GM18873 (cell line): ENCODE data around the gene BARHL2.

Experiments
- ATAC-seq: cut with Tn5 transposase; IDR thresholded peaks from one replicate; pipeline ENCODE4 v1.9.1; 2021; ENCODE audit warnings: mild to moderate bottlenecking, moderate library complexity, moderate number of reproducible peaks; ENCODE audit not compliant: unreplicated experiment, low FRiP score

BARHL2 gene

DNA sequence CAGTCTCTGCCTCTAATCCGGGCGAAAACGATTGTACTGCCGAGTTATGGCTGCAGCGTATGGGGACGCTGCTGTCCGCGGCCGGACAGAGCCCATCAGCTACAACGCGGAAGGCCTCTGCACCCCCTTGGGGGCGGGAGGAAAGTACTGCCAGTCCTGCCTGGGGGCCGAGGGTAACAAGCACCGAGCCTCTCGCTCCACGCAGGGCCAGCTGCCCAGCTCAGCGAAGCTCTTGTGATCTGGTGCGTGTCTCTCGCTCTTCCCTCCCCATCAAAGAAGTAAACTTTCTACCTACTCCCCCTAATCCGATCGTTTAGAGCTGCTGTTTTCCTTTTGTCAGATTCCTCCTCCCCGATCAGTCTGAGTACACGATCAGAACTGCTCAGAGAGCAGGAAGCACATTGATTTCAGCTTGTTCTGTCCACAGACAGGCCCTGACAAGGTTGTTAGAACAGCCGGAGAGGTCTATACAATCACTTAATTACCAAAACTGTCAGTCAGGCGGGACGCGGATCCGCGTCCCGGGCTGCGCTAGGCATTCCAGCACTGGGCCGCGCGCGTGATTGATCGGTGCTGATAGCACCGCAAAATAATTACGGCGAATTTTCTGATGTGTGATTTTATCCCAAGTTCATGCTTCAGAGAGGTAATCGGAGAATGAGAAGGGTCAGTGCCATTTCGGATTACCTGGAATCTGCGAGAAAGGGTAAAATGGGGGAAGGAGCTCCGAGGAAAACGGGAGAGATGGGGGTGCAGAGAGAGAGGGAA, 8.7 kb upstream of the BARHL2 start:
- ATAC-seq, result no peak

DNA sequence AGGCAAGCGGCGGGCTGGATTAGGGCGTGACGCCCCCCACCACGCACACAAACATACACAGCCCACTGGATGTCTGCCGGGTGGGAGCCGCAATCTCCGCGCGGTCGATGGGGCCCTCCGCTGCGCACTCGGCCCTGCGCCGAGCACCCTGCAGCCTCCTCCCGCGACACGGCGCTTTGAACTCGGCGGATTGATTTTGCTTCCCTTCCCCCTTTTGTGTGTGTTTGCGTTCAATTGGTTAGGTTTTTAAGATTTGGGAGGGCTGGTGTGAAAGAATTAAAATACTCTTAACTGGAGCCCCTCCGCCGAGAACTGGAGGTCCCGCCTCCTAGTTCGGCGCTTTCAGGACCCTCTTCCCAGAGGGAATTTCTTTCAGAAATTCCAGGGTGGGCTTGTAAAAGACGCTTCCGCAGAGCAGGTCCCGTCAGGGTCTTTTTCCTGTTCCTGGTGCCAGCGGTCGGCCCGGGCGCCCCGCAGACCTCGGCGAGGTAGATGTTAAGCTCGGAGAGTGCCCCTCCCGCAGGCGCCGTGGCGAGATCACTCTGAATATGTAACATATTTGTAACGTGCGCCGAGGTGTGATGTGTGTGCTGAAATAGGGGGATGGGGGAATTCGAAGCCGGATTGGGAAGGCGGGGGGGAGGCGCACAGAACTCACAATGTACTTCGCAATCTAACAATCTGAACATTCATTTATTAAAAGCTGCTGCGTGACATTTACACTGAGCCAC, 8.0 kb upstream of the BARHL2 start:
- ATAC-seq, result no peak

DNA sequence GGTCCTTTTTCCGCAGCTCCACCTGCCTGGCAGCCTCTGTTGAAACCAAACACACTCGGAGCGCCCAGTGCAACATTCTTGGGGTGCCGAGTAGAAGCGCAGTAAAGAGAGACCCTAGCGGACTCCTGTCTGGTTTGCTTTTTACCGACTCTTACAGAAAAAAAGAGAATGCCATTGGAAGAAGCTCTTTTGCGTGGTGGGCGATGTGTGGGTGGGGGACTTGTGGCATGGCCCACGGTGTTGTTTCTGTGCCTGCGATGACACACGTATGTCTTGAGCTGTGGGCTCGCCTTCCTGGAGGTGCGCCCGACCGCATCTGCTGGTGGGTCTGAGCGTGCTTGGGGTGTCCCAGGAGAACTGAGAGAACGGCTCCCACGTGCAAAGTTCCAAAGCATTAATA, 7.3 kb upstream of the BARHL2 start:
- no peak for ATAC-seq

DNA sequence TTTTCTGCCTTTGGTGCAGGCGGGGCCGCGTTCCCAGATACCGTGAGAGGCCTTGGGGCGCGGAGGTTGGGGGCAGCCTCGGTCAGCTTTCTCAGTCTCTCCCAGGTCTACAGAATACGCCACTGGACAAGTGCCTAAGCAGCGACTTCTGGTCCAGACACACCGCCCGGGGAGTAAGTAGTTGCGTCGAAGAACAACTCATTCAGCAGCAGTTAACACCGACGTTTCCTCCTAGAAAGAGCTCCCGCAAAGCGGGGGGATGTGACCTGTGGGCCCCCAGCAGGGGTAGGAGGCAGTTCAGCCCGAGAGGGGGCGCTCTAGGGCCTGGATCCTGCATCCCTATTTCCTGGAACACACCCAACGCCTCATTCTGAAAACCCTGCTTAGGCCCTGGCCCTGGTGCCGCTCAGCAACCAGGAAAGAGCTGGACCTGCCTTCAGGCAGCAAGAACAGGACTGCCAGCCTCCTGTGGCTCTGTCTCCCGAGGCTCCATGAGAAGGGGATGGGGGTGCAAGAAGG, 6.5 kb upstream of the BARHL2 start:
- no peak for ATAC-seq

DNA sequence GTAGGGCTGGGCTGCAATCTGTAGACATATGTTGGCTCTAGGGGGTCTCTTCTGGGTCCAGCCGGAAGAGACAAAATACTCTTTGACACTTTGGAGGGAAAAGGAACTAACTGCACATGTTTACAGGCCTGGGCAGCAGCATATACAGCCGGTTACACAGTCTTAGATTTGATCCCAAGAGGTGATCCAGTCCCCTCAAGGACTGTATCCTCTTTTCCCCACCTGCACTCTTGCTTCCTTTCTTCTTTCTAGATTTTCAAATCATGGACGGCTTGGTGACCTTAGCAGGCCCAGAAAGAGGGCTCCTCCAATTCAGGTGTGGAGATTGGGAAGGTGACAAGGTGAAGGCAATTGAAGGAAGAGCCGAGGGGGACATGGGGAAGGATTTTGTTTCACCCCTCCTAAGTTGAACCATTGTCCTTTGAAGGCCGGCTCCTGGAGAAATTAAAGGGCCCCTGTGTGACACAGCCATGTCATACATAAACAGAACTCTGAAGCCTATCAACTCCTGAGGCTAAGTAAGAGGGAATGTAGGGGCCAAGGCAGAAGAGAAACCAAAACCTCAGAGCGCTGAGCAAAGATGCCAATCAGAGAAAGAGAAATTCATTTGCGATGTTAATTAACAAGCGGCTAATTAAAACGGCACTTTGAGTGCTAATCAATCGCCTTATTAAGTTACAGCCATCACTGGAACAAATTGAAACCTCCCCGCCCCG, 5.9 kb upstream of the BARHL2 start:
- ATAC-seq, result no peak

DNA sequence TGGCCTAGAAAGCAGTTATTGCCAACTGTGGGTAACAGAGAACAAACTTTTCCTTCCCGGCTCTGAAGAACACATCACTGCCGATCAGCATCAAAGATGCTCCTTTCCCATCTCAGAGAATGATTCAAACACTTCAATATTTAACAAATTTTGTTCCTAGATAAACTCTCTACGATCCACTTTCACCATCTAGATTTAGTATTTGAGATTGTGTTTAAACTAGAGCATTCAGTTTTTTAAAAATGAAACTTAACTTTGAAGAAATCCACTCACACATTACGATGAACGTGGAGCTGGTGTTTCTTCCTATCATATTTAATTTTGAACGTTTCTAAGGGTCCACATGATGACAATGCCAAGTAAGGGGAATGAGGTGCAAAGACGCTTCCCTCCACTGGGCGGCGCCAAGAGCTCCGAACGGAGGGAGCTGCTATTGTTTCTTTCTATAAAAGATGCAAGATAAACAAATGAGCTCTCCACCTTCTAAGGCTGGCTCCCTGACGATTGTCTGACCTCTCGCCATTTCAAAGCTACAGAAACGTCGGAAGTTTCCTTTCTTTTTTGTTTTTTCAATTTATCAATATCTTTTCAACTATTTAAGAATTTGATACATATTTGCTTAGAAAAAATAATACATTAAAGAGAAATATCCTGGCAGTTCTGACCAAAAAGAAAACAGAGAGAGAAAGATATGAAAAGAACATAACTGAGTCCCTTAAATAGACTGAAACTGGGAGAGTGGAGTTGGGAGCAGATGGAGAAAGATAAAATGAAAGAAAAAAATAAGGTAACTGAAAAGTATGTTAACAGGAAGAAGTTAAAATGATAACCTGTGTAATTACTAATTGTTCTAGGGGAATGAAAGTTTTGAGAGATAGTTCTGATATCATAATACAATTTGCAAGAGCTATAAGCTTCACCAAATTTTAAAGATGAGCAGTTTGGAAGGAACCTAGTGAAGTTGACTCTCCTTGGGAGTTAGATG, 4.4 kb upstream of the BARHL2 start:
- no peak for ATAC-seq

DNA sequence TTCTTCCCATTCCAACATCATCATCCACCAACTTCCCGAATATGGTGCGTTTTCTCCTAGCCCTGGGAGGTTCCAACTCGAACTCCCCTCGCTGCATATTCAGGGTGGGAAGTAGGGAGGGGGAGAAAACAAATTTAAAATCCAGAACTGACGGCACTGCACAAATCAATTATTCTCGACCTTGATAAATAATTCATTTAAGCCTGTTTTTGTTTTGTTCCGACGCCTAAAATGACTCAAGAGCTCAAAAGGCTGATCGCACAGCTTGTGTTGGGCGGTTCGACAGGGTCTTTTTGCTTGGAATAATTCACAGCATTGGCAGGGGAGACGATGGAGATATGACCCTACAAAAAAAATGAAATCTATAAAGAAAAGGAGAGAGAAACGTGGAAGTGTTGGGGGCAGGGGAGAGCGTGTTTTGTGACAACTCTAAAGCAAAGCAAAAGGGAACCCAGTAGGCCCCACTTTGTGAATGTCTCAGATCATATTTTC, 3.1 kb upstream of the BARHL2 start:
- ATAC-seq, result no peak

DNA sequence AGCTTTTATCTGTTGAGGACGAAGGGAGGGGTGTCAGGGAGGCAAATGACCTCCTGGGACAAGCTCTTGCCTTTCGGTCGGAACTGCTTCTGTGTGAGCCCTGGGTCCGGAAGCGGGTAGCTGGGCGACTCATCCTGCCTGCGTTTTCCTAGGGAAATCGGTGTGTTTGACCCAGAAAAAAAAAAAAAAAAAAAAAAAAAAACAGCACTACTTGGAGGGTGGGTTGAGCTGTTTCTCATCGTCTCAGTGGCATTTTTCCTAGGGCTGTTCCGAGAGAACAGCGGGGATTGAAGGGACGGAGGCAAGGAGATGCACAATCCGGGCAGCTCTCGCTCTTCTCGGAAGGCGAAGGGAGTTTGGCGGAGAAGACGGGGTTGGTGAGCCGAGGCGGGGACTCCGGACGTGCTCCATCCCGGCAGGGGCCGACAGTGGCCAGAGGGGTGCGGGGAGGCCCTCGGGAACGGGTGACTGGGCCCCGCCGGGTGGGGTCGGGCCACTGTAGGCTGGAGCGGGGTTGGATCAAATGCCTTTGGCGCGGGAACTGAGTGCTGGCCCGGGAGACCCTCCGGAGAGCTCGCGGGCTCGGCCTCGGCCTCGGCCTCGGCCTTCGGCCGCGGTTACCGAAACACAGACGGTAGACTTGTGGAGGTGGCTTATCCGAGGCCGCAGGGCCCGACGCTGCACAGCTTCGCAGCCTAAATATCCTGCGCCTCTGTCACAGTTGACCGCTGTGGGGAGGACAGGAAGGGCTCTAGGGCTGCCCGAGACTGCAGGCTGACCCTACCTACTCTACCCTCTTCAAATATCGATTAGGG, 2.4 kb upstream of the BARHL2 start:
- ATAC-seq, result no peak

DNA sequence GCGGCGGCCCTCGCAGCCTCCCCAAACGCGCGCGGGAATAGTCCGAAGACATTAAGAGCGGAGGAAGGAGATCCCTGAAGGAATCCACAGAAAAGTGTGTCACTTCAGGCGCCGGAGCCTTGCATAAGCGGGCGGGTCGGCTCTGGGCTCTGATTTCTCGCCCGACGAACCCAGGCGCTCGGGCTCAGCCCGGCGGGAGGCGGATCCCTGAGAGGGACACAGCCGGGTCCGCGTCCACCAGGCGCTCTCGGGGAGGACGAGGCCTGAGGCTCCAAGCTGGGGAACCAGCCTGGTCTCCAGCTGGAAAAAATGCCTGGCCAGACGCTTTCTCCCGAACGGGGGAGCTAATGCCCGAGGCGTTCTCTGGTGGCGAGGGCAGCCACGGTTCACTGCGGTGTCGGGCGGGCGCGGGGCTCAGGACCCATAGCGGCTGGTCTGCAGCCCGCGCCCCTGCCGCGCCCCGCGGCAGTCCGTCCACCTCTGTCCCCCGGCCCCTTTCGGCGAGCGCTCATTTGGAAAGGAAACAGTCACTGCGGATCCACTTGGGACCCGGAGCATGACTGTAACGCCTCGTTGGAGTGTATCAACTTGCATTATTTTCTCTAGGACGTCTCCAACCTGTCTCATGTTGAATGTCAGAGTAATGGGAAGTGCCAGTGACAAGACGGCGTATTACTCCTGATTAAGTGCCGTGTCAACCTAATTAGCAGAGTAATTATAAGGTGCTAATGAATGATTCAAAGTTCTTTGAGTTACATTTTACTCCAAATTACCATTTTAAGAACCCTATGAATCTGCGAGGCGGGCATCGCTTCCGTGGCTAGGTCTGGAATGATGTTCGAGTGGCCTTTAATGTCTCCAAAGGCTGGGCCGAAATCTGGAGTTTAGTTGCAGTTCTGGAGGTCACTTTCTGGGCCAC, 1.6 kb upstream of the BARHL2 start:
- ATAC-seq, result no peak

DNA sequence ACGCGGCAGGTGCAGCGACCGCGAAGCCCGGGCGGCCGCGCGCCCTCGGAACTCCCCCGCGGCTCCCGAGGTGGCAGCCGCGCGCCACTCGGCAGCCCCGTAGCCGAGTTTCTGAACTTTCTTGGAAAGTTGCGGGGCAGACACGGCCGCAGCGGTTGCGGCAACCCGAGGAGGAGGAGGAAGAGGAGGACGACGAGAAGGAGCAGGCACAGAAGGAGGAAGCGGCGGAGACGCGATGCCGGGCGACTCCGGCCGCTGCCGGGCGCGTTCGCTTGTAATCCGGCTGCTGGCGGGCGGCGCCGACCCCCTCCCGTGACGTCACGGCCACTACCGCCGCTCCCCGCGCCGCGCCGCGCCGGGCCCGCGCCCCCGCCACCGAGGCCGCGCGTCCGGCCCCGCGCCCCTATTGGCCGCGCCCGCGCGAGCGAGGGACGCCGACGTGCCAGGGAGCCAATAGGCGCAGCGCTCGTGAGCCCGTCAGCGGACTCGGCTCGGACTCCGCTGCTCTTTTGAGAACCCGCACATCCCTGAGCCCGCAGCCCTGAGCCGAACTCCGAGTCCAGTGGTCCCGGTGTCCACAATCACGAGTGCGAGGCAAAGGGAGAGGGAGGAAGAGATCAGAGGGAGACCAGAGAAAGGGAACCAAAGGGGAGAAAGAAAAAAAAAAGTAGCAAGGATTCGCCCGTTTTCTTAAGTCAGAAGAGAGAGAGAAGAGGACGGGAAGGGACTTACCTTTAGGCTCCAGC, 736 bp upstream of the BARHL2 start:
- ATAC-seq, result no peak

DNA sequence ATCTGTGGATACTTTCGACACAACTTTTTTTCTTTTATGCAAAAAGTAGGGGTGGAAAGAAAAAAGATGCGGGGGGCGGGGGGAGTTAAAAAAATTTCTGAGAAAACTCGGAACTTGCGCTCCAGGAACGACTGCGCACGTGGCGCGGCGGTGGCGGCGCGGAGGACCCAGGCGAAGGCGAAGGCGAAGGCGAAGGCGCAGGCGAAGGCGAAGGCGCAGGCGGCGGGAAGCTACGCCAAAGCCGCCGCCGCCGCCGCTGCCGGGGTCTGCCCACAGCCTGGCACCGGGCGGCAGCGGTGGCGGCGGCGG, 208 bp upstream of the BARHL2 start:
- no peak for ATAC-seq

DNA sequence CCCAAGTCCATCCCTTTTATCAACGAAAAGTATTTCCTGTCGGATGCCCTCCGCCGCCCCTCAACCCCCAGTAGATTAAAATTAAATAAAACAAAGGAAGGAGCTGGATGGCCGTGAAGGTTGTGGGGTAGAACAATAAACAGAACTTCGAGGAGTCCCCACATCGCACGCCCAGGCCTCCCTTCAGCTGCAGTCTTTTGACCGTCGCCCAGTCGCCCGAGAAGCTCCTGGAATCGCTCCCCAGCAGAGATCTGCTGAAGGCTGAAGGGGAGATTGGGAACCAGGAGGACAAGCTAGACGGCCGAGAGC, 905 bp downstream of the BARHL2 start:
- no peak for ATAC-seq

DNA sequence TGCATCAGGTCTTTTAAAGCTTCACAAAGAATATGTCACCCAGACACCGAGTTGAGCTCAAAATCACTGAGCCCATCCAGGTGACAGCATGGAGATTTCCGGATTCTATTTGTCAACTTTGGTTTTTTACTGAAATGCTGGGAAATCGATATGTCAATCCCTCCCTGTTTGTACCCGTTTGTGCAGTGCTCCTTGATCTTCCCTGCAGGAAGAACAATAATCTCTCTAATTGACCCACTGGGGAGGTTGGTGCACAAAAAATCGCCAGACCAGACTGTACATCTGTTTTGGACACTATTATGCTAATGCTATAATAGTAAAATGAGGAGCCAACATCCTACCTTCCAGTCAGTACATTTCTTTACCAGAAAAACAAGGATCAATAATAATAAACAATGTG, 1.8 kb downstream of the BARHL2 start:
- ATAC-seq, result no peak

DNA sequence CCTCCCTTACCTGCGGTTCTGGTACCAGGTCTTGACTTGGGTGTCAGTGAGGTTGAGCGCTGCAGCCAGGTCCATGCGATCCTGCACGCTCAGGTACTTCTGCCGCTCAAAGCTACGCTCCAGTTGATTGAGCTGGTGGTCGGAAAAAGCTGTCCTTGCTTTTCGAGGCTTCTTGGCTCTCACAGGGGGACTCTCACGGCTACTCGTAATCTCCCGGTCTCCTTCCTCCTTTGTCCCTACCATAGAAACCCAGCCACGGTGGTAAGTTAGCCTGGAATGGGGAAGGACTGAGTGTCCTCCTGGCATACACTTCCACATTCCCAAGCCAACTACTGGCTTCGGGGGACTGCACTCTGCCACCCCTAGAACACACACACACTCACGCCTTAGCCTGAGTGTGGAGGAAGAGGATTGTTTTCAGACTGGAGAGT, 2.6 kb downstream of the BARHL2 start:
- ATAC-seq, result no peak

DNA sequence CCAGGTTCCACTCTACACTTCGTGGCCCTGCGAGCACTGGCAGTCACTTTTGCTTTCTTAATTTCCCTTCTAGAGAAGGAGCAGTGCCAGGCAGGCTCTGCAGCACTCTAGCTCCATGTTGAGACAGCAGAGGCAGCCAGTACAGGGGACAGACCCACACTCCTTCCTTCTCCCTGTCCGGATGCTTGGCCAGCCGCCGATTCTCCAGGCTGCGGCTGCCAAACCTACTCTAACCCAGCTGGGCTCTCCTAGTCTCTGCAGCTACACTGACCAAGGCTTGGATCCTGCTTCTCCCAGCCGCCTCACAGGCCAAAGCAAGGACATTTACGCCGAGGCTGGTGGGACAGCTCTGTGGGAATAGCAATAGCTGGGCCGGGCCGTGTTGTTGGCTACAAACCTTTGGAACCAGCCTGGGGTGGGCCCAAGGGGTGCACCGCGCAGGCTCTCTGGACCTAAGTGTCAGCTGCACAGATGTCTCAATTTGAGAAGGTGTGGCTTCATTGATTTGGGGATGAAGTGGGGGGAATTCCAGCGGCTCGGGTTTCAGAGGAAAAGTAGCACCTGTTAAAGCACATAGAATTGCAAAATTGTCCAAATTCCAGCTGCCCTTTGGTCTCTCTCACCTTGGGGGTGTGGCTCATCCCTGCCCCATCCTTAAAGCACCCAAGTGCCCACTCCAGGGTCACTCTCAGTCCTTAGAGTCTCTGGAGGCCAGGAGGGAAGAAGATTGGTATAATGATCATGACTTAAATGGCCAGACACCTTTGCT, 3.2 kb downstream of the BARHL2 start:
- ATAC-seq, result no peak

DNA sequence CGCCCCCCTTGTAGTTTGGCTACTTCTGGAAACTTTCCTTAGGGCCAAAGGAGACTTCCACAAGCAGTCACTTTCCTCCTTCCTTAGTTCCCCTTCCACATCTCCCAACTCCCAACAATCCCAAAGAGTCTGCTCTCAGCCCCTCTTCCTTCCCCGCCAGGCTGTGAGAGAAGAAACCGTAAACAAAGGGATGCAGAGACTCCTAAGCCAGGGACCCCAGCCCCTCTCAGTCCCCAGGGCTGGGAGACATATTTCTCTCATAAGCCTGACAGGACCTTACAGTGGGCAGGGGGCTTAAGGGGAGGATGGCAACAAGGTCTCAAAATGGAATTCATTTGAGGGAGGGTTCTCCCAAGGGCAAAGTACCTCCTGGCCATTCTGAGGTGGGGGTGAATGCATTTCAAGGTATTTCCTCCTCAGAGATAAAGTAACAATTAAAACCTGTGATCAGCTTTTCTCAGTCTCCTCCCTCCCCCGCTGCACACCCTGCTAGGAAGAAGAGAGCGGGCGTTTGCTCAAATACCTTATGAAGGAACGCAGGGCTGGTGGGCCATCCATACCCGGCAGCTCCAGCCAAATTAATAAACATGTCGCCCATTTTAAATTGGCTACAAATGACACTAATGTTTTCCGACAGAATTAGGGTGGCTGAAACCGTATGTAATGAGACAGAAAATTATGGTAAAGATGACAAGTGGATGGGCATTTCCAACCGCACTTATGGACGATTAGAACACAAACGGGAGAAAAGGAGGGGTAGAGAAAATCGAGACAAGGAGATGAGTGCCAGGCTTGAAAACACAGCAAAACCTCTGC, 4.0 kb downstream of the BARHL2 start:
- ATAC-seq, result no peak
